ENCODE data around the gene MICU1.
A peak's percentile ranks its signal among the peaks of the same experiment; 100 is the strongest.
"Not testable (repeated sequence)": the region's sequence is repeated elsewhere in the genome, so short reads cannot be mapped to it uniquely, and the experiment has no call there.

MICU1 gene, protein sequence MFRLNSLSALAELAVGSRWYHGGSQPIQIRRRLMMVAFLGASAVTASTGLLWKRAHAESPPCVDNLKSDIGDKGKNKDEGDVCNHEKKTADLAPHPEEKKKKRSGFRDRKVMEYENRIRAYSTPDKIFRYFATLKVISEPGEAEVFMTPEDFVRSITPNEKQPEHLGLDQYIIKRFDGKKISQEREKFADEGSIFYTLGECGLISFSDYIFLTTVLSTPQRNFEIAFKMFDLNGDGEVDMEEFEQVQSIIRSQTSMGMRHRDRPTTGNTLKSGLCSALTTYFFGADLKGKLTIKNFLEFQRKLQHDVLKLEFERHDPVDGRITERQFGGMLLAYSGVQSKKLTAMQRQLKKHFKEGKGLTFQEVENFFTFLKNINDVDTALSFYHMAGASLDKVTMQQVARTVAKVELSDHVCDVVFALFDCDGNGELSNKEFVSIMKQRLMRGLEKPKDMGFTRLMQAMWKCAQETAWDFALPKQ

DNA sequence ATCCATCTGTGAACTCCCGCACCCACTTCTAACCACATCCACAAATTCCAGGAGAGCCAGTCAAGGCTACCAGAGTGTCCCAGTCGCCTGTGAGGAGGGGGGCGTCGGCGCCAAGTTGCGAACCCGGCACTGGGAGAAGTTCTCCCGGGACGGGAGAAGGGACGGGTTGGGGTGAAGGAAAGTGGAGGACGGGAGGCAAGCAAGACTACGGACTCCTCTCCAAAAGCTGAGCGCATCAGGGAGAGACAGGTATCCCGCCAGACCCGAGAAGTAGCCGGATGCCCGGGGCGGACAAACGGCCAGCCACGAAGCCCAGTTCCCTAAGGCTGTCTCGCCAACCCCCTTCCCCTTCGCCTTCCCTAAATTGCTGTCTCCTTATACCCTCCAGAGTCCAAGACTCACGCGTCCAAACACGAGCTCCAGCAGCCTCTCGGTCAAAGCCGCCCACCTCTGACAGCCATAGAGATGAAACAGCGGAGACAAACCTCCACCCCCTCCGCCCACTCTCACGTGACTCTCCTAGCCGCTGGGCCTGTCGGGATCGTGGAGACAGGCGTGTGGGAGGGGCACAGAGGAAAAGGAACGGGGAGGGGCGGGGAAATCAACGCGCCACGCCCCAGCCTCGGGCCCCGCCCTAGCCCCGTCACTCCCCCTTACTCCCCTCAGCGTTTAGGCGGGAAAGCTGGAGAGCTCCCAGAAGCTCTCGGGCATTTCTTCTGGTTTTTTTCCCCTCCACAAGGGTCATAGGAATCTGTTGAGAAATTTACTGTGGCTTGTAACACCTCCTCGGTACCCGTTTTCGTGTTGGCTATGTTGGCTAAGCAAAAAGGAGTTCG, at the start of gene MICU1:
TSS of gene MICU1 (minus strand) at position 472 of the 836 bp plus-strand sequence. CDS start 59,286 bp downstream, outside the sequence.
- peaks cover 18% of the 10 kb centered on the region for H3K79me2 ChIP-seq
- peak within 1 kb of the TSS; percentile 74 for H3K4me2 ChIP-seq (ENCODE audit: low read length)
- H3K36me3 ChIP-seq (ENCODE audit: control insufficient read depth, insufficient read depth, low read length) = no peaks in the 10 kb centered on the region
- no peak for TF ChIP-seq CTCF (IDR thresholded peaks at IDR 0.05)
- H3K4me1 ChIP-seq = peaks cover 4% of the 10 kb centered on the region
- H3K27ac ChIP-seq = peak within 1 kb of the TSS; percentile 71
- H3K9me3 ChIP-seq (ENCODE audit: control insufficient read depth, low read length) = no peaks in the 10 kb centered on the region
- peak within 1 kb of the TSS; percentile 96 for H2AFZ ChIP-seq
- H3K27me3 ChIP-seq (ENCODE audit: control insufficient read depth, insufficient read depth, low read length) = no peaks in the 10 kb centered on the region
- H3K4me3 ChIP-seq (ENCODE audit: low read depth, low read length) = peak within 1 kb of the TSS; percentile 68
- H3K9ac ChIP-seq = peak within 1 kb of the TSS; percentile 83

- not testable (repeated sequence) for H3K9me3 ChIP-seq (ENCODE audit: control insufficient read depth, low read length); H3K36me3 ChIP-seq (ENCODE audit: control insufficient read depth, insufficient read depth, low read length); H3K4me1 ChIP-seq; H3K27me3 ChIP-seq (ENCODE audit: control insufficient read depth, insufficient read depth, low read length); H3K4me2 ChIP-seq (ENCODE audit: low read length); H3K27ac ChIP-seq; H3K4me3 ChIP-seq (ENCODE audit: low read depth, low read length); H3K9ac ChIP-seq; H2AFZ ChIP-seq; H3K79me2 ChIP-seq
These were observed 48.3 kb upstream of the MICU1 start for GRCh38 chr10:72674174-72674573.

DNA sequence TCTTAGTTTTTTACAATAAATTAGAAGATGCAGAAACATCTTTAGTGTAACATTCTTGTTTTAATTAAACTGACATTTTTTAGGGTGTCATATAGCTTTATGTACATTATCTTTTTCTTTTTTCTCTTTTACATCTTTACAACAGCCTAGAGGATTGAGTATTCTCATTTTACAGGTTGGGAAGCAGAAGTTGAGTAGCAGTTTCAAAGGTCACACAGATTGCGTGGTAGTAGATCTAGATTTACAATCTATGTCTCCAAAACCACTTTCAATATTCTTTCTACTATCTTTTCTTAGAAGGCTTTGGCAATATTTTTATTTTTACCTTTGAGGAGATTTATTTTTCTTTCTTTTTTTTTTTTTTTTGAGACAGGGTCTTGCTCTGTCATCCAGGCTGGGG, 47.4 kb upstream of the MICU1 start:
- no peak overlapping the region for H3K9ac ChIP-seq
- no peaks in the 10 kb centered on the region for H3K79me2 ChIP-seq
- H3K9me3 ChIP-seq (ENCODE audit: control insufficient read depth, low read length) = no peaks in the 10 kb centered on the region
- no peak for TF ChIP-seq CTCF (IDR thresholded peaks at IDR 0.05)
- H3K27me3 ChIP-seq (ENCODE audit: control insufficient read depth, insufficient read depth, low read length) = no peaks in the 10 kb centered on the region
- no peak overlapping the region for H3K4me2 ChIP-seq (ENCODE audit: low read length)
- no peak overlapping the region for H3K4me3 ChIP-seq (ENCODE audit: low read depth, low read length)
- no peak overlapping the region for H2AFZ ChIP-seq
- no peaks in the 10 kb centered on the region for H3K36me3 ChIP-seq (ENCODE audit: control insufficient read depth, insufficient read depth, low read length)
- H3K27ac ChIP-seq = no peak overlapping the region
- no peaks in the 10 kb centered on the region for H3K4me1 ChIP-seq

- no peaks in the 10 kb centered on the region for H3K27me3 ChIP-seq (ENCODE audit: control insufficient read depth, insufficient read depth, low read length)
- H3K4me3 ChIP-seq (ENCODE audit: low read depth, low read length) = no peak overlapping the region
- no peak overlapping the region for H3K9ac ChIP-seq
- TF ChIP-seq CTCF (IDR thresholded peaks at IDR 0.05) = no peak
- no peaks in the 10 kb centered on the region for H3K4me1 ChIP-seq
- peak overlapping the region; percentile 10 for H2AFZ ChIP-seq
- H3K36me3 ChIP-seq (ENCODE audit: control insufficient read depth, insufficient read depth, low read length) = no peaks in the 10 kb centered on the region
- H3K4me2 ChIP-seq (ENCODE audit: low read length) = no peak overlapping the region
- H3K79me2 ChIP-seq = no peaks in the 10 kb centered on the region
- H3K9me3 ChIP-seq (ENCODE audit: control insufficient read depth, low read length) = no peaks in the 10 kb centered on the region
- no peak overlapping the region for H3K27ac ChIP-seq
These were observed 41.5 kb upstream of the MICU1 start for GRCh38 chr10:72667207-72667864.

- Histone ChIP-seq H3K9ac (no peak overlapping the region), H3K4me2 (ENCODE audit: low read length) (no peak overlapping the region), H2AFZ (no peak overlapping the region), H3K4me3 (ENCODE audit: low read depth, low read length) (no peak overlapping the region), H3K4me1 (no peaks in the 10 kb centered on the region), H3K27me3 (ENCODE audit: control insufficient read depth, insufficient read depth, low read length) (no peaks in the 10 kb centered on the region), H3K79me2 (no peaks in the 10 kb centered on the region), H3K27ac (no peak overlapping the region), H3K36me3 (ENCODE audit: control insufficient read depth, insufficient read depth, low read length) (no peaks in the 10 kb centered on the region), H3K9me3 (ENCODE audit: control insufficient read depth, low read length) (no peaks in the 10 kb centered on the region)
- TF ChIP-seq CTCF (IDR thresholded peaks at IDR 0.05) = no peak
These were observed 40.0 kb upstream of the MICU1 start for GRCh38 chr10:72665925-72666324.

All from parathyroid adenoma (tissue), 2 donors.